Fibroblast of the conjunctiva (primary cell): Measurements from ENCODE around the gene SERPINA12.
"Not testable (repeated sequence)": the region's sequence is repeated elsewhere in the genome, so short reads cannot be mapped to it uniquely, and the experiment has no call there.

Experiments
- DNase-seq: peaks from one replicate; pipeline ENCODE4 v3.0.0-alpha.2; 2010; ENCODE audit warnings: low read depth

Gene SERPINA12

DNA sequence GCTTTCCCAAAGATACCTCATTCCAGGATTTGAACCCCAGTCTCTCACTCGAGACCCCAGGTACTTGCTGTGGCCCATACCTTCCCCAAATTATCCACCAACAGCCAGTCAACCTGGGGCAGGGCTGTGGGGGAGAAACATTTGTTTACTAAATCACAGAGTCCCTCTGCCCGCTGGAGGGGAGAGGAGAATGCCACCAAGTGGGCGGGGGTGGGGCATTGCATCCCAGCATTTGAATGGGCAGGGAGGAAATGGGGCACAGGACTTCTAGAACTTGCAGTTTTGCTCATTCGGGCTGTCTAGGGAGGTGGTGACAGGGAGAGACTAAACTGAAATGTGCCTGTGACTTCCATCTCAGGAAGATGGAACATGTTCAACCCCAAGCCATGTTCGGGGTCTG, 22.4 kb downstream of the SERPINA12 start:
- no peak for DNase-seq

DNA sequence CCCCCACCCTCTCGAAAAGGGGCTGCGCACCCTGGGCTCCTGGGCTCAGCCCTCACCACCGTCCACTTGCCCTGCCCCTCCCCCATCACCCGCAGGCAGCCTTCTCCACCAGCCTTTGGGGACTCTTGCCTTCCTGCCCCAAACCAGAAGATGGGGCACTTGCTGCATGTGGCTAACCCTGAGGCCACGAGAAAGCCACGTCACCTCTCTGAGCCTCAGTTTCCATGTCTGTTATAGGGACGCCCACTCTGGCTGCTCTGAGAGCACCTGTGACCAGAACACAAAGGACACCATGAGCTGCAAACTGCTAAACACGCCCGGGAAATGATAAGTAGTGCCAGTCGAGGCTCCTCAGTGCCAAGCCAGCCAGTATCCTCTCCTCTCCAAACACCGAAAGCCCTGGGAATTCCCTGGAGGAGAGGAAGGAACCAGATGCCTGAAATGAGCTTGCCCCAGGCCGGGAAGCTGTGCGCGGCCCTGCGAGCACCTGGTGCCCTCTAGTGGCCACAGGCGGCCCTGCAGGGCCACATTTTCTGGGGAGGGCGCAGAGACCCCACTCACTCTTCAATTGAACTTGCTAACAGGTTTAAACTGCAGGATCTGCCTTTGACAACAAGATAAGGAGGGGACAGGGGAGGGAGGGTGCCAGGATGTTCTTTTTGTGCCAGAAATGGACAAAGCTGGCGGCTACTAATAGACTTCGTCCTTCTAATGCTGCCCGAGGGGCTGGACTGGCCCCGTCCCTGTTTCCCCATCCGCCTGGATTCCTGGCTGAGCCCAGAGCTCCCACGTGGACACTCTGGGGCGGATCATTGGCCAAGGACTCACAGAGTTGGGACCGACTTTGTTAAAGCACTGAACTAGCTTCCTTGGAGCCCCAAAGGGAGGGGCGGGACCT, 23.1 kb downstream of the SERPINA12 start:
- DNase-seq: peak; percentile 5

DNA sequence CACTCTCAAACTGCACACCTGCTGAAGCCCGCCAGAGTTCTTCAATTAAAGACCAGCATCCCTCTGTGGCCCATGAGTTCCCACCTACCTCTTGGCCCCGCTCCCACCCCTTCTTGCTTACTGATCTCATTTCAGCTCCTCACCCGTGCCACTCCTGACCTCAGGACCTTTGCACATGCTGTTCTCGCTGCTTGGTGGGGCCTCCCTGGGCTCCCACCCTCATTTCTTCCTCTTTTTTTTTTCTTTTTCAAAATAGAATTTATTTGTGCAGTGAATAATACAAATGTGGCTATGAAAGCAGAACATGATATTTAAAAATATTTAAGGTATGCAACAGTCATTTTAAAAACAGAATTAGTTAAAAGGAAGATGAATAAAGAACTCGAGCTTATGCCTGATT, 24.8 kb downstream of the SERPINA12 start:
- no peak for DNase-seq

DNA sequence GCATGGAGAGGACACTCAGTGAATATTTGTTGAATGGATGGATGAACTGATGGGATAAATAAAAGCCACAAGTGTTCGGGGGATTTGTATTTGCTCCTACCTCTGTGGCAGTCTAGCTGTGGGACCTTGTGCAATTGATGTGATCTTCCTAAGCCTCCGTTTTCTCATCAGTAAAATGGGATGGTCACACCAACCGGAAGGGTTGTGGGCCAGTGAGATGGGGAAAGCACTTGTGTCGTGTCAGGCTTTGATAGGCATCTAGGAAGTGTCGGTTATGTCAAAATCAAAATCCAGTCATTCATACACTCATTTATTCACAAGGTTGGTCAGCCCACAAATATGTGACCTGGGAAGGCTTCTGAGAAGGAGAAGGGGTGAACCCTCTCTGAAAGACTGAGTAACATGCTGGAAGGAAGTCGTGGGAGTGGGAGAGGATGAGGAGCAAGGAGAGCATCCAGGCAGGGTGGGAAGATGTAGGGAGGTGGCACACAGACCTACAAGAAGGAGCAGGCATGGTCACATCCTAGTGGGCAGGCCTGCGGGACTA, 25.5 kb downstream of the SERPINA12 start:
- DNase-seq: no peak

DNA sequence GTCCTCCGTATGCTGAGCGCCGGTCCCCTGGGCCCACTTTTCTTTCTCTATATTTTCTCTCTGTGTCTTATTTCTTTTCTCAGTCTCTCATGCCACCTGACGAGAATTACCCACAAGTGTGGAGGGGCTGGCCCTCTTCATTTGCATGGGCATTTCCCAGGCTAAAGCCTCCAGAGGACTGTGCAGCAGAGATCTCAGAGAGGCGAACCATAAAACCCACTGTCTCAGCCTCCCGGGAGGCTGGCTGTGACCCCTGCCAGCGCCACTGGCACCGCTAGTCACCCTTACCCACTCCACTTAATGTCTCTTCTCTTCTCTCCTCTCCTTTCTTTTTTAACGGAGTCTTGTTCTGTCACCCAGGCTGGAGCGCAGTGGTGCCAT, 26.2 kb downstream of the SERPINA12 start:
- DNase-seq: no peak

DNA sequence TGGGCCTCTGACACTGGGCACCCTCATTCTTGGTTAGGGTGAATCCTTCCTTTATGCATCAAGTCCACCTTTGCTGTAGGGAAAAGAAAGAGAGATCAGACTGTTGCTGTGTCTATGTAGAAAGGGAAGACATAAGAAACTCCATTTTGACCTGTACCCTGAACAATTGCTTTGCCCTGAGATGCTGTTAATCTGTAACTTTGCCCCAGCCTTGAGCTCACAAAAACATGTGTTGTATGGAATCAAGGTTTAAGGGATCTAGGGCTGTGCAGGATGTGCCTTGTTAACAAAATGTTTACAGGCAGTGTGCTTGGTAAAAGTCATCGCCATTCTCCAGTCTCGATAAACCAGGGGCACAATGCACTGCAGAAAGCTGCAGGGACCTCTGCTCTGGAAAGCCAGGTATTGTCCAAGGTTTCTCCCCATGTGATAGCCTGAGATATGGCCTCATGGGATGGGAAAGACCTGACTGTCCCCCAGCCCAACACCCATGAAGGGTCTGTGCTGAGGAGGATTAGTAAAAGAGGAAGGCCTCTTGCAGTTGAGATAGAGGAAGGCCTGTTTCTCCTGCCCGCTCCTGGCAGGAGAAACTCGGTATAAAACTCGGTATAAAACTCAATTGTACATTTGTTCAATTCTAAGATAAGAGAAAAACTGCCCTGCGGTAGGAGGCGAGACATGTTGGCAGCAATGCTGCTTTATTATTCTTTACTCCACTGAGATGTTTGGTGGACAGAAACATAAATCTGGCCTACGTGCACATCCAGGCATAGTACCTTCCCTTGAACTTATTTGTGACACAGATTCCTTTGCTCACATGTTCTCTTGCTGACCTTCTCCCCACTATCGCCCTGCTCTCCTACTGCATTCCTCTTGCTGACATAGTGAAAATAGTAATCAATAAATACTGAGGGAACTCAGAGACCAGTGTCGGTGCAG, 26.9 kb downstream of the SERPINA12 start:
- not testable (repeated sequence) for DNase-seq

DNA sequence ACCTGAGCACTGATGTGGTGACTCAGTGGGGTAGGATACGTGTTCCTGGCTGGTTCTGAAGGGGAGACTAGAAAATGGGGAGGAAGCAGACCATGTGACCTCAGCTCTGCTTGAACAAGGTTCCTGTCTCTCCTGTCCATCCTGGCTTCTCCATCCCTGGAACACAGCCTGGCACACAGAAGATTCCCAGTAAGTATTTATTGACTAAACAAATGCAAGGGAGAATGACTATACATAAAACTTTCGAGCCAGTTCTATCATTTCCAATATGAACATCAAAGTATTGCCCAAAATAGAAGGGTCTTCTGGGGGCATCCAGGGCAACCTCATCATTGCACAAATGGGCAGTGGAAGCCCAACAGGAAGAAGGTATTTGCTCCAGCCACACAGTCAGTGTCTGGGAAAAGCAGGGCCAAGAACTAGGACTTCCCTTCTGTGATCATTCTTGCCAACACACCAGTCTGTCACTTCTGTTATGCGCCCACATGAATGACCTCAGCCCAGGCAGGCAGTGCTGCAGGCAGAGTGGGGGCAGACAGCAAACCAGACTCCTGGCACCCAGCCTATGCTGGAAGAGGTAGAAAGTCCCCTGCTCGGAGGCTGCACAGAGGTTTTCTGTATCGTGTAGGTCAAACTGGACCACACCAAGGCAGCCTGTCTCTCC, 27.7 kb downstream of the SERPINA12 start:
- DNase-seq: no peak

DNA sequence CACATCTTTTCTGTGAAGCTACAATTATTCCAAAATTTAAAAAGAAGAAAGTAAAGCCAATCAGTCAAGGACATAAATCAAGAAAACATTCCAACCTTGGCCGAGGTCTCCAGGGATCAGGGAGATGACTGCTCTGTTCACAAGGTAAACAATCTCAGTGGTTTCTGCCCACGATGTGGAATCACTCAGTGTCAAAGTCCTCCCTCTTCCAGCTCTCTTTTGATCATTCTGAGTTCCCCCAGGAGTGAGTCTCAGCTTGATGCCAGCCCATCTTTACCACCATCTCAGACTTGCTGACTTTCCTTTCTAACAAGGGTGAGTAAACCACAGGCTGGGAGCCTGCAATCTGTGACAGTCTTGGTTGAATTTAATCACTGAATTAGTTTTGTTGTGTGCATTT, 28.5 kb downstream of the SERPINA12 start:
- DNase-seq: no peak

DNA sequence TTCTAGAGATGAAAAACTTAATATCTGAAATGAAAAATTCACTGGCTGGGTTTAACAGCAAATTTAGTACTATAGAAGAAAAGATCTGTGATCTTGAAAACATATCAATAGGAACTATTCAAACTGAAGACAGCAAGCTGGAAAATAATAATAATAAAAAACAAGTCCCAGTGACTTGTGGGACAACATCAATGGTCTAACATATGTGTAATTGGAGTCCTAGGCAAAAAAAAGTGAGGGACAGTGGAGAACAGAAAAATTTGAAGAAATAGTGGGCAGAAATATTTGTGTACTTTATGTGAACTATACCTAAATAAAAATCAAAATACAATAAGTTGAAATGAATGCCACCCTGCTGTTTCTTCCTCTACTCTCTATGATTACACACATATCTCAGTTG, 30.8 kb downstream of the SERPINA12 start:
- DNase-seq: no peak

DNA sequence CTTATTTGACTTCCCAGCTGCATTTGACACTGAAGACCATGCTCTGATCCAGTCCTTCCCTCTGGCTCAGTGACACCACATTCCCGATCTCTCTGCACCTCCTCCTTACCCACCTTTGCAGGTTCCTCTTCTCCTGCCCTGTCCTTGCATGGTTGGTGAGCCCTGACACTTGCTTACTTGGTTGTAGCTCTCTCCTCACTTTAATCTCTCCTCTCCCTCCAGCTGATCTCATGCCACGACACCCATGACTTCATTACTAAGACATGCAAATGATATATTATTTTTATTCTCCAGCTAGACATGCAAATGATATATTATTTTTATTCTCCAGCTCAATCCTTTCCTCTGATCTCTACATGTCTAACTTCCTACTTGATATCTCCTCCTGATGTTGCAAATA, 33.2 kb downstream of the SERPINA12 start, which contains the start of gene SERPINA9:
Gene SERPINA9, minus strand, starts transcription at position 175 of the 400 bp plus-strand sequence. CDS start 6,357 bp downstream, outside the sequence.
- DNase-seq: no peak

DNA sequence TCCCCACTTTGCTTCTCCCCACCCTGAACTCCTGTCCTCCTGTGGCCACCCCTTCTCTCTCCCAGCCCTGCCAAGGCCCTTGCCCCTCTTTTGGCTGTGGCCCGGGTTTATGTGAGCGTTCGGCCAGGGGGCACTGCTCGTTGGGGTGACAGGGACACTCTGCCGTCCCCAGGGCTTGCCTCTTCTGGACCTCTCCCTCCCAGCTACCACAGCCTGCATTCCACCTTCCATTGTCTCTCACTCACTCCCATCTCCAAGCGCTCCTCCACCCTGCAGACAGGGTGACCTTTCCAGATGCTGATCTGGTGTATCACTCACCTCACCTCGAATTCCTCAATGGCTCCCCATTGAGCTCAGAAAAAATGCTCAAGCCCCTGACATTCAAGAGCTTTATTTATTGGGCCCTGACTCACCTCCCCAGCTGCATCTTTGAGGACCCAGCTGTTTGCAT, 34.7 kb downstream of the SERPINA12 start:
- no peak for DNase-seq

DNA sequence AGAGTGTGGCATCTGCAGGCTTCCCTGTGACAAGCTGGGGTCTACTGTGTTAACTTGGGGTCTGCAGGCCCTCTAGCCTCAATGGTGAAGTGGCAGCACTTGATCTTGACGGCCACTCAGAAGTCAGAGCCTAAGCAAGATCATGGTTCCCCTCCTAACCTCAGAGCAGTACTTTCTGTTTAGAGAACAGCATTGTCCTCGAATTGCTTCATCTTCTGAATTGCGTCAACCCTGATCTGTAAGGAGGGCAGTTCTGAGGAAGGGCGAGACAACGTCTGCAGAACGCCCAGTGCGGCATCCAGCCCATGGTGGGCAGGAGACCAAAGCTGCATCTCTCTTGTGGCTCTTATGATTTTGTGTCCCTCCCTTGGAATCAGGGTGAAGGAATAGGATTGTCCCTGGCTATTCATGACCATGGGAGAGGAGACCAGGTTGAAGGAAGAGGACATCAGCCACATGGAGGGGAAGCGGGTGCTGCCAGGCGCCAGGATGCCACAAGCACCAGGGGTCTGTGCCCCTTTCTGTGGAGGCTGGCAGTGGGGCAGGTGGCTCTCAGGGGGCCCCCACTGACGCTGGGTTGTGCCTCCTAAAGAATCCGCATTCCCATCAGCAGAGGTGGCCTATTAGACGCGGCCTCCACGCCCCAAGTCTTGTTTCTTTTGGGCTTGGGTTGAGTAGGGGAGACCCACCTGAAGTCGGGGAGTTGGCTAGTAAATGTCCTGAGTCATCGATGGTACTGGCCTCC, 35.4 kb downstream of the SERPINA12 start:
- no peak for DNase-seq

DNA sequence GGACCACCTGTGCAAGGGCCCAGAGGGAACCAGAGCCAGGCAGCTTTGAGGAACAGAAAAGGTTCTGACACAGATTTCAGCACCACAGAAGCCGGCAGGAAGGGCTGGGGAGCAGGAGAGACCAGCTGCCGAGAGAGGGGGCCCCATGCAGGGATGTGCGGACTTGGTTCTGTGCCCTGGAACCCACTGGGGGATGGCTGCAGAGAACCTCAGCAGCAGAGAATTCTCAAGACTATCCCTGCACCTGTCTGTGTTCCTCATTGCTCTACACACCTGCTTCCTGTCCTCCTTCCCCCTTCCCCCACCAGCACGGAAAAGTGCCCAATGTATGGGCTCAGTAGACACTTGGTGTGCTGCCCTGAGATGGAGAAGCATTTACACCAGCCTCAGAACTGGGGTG, 36.4 kb downstream of the SERPINA12 start:
- DNase-seq: no peak

DNA sequence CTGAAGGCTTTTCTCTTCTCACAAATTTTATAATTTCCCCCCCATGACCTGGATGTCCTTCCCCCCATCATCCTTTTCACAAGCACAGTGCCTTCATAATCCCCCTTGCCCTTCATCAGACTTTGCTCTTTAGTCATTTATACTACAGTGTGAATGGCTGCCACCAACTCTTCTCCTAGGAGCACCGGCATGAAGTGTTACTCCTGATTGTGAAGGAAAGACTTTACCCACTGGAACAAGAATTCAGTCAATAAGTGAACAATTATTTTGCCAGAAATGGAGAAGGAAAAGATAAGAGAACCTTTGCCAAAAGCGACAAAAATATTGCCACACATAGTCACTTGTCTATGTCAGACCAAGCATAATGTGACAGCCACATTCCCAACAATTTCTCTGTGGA, 38.2 kb downstream of the SERPINA12 start:
- no peak for DNase-seq

DNA sequence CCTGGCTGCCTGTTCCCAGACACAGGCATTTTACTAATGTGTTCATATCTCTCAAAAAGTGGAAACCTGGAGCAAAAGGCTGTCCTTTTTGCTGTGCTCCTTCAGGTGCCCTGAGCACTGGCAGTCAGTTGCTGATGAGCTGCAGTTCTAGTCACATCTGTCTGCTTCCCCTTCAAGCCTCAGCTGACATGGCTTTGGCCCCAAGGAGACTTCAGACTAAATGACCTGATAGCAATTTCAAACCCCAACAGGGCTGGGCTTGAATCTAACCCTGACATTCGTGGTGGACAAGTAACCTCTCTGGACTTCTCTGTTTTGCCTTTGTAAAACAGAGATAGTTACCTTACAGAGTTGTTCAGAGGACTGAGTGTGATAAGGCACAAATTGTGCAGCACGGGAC, 39.0 kb downstream of the SERPINA12 start:
- no peak for DNase-seq

DNA sequence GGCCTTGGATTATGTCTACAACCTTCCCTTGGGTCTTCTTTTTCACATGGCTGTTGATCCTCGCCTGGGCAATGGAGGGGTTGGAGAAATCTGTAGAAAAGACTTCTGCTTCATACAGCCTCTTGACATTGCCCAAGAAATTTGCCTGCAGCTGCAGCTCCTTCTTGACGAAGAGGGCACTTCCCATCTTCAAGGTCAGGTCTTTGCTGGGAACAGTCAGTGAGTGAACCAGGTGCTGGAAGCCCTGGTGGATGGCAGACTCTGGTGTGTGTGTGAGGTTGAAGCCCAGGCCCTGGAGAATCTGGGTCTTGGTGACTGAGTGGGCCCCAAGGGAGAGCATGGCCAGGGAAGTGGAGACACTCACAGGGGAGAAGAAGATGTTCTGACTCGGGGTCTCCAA, 40.0 kb downstream of the SERPINA12 start:
- no peak for DNase-seq

DNA sequence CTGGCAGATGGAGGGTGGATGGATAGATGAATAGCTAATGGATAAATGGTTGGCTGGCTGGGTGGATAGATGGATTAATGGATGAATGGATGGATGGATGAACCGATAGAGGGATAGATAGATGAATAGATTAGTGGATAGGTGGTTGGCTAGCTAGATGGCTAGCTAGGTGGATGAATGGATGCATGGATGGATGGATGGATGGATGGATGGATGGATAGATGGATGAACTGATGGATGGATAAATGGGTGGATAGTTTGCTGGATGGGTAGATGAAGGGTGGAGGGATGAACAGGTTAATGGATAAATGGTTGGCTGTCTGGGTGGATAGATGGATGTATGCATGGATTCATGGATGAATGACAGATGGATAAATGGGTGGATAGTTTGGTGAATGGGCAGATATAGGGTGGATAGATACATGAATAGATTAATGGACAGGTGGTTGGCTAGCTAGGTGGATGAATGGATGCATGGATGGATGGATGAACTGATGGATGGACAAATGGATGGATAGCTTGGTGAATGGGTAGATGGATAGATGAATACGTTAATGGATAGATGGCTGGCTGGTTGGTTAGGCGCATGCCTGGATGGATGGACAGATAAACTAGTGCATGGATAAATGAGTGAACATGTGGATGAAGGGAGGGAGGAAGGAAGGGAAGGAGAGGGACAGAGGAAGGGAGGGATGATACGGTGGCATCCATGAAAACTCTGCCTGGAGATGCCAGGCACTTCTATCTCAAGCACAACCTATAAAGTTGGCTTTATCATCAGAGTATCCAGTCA, 41.3 kb downstream of the SERPINA12 start:
- DNase-seq: no peak

DNA sequence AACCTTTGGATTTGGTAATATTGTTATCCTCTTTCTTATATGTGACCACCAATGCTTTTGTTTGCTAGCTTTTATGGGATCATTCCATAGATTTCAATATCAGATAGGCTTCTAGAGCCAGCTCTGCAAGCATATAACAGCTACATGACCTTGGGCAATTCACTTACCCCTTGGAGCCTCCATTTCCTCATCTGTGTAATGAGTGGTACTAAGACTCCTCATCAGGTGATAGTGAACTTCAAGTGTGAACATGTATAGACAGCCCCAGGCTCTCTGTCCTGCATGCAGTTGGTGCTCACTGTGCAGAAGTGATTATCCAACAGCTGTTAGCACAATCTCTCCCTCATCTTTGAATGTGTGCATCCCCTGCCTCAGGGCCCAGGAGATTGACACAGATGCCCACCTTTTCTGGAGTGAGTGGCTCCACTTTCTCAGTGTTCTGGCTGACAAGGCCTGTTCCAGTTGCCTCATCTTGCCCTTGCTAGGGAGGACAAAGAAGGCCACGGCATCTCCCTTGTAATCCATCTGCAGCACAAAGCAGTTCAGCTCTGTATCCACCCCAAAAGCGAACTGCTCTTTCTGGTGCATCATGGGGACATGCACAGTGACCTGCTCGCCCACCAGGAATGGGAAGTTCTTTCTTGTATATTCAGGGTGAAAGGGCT, 42.4 kb downstream of the SERPINA12 start:
- no peak for DNase-seq

DNA sequence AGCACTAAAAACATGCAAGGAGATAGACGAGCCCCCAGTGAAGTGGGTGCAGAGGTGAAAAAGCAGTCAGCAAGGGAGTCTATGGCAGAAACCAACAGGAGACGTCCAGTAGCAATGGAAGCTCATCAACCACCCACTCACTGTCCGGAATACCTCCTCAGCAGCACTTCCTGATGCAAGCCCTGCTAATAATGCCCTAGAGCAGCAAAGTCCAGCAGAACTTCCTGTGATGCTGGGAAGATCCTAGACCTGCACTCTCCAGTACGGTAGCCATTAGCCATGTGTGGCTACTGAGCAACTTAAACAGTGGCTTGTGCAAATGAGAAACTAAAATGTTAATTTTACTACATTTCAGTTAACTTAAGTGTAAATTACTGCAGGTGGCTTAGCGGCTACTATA, 44.2 kb downstream of the SERPINA12 start:
- DNase-seq: no peak

DNA sequence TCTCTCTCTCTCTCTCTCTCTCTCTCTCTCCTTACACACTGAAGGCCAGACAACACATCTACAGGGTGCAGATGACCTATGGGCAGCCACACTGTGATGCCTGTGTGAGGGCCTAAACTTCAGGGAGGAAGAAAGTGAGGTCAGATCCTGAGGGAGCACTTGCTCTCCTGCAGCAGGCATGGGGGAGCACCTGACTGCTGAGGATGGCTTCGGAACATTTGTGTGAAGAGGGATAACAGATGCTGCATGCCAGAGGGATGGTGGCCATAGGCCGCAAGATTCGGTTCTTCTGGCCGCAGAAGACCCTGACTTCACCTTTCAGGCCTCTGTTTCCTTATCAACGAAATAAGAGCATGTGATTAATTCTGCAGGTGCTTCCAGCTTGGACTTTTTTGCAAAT, 45.0 kb downstream of the SERPINA12 start:
- DNase-seq: no peak
